ENCODE measurements around the gene ADAM29. TPM values are rescaled to one million over a fixed set of nuclear protein-coding genes. Genes with fewer than 3 reads are reported as not detected.

Gene ADAM29

Small RNA genes within 50 kb of the gene (small RNA-seq; reads per million reads assigned to genes)
- not detected for gene AC105914.1
